ENCODE results near the gene TRPC6.

Gene TRPC6

GRCh38 chr11:101583251-101584128 is at the start of gene TRPC6:
Gene TRPC6 (minus strand): TSS chr11:101584007. CDS start chr11:101583503, 504 bp downstream.
- Histone ChIP-seq H3K9ac (ENCODE audit: low read length in 5 of 5) (peak within 1 kb of the TSS in 2 of 5 donors; percentile 35 to 64), H3K27me3 (ENCODE audit: control insufficient read depth in 5 of 5, insufficient read depth in 4 of 5, low read length in 5 of 5) (peaks cover 8 to 22% (median 14%) of the 10 kb centered on the region in 5 donors), H3K27ac (ENCODE audit: low read depth, low read length) (no peak within 1 kb of the TSS)

DNA sequence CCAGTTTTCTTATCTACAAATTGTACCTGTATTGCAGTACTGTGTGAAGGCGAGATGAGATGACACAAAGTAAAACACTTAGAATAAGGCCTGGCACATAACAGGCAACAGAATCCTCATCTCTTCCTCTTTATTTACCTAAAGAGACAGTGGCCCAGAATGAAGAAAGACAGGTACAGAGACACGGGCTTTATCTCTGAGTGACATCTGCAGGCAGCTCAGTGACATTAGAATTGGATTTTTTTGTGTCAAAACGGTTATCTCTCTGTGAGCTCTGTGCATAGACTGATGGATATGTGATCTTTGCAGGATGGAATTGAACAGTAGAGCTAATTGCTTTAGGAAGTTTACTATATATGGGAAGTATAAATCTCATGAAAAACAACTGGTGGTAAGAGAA is 36.2 kb upstream of the TRPC6 start:
- no peaks in the 10 kb centered on the region for H3K4me1 ChIP-seq (ENCODE audit: control insufficient read depth in 5 of 5, insufficient read depth in 5 of 5, low read length in 5 of 5)
- no peaks in the 10 kb centered on the region for H3K27me3 ChIP-seq (ENCODE audit: control insufficient read depth in 5 of 5, insufficient read depth in 4 of 5, low read length in 5 of 5)
- H3K9ac ChIP-seq (ENCODE audit: low read length in 5 of 5), result no peak overlapping the region
- H3K4me3 ChIP-seq (ENCODE audit: low read depth in 1 of 5, low read length in 5 of 5), result no peak overlapping the region
- no peak overlapping the region for H3K27ac ChIP-seq (ENCODE audit: low read depth, low read length)
- H3K9me3 ChIP-seq (ENCODE audit: control insufficient read depth in 5 of 5, low read length in 5 of 5), result no peaks in the 10 kb centered on the region
- no peaks in the 10 kb centered on the region for H3K36me3 ChIP-seq (ENCODE audit: control insufficient read depth in 5 of 5, insufficient read depth in 5 of 5, low read length in 5 of 5)

More at GRCh38 chr11:101583251-101584128, at the start of gene TRPC6:
- no peaks in the 10 kb centered on the region for H3K36me3 ChIP-seq (ENCODE audit: control insufficient read depth in 5 of 5, insufficient read depth in 5 of 5, low read length in 5 of 5)
- H3K4me1 ChIP-seq (ENCODE audit: control insufficient read depth in 5 of 5, insufficient read depth in 5 of 5, low read length in 5 of 5), result peaks cover 3 to 16% (median 12%) of the 10 kb centered on the region in 5 donors
- H3K9me3 ChIP-seq (ENCODE audit: control insufficient read depth in 5 of 5, low read length in 5 of 5), result peaks cover 0 to 2% (median 0%) of the 10 kb centered on the region in 5 donors
- peak within 1 kb of the TSS; percentile 57 to 65 (median 62) for H3K4me3 ChIP-seq (ENCODE audit: low read depth in 1 of 5, low read length in 5 of 5)

GRCh38 chr11:101618709-101619108 is 34.9 kb upstream of the TRPC6 start:
- H3K9ac ChIP-seq (ENCODE audit: low read length in 5 of 5), result no peak overlapping the region
- H3K9me3 ChIP-seq (ENCODE audit: control insufficient read depth in 5 of 5, low read length in 5 of 5), result no peaks in the 10 kb centered on the region

GRCh38 chr11:101617735-101618332 is 34.0 kb upstream of the TRPC6 start:
- Histone ChIP-seq H3K27ac (ENCODE audit: low read depth, low read length) (no peak overlapping the region), H3K4me3 (ENCODE audit: low read depth in 1 of 5, low read length in 5 of 5) (no peak overlapping the region)

More at GRCh38 chr11:101618709-101619108, 34.9 kb upstream of the TRPC6 start:
- no peak overlapping the region for H3K27ac ChIP-seq (ENCODE audit: low read depth, low read length)
- no peaks in the 10 kb centered on the region for H3K4me1 ChIP-seq (ENCODE audit: control insufficient read depth in 5 of 5, insufficient read depth in 5 of 5, low read length in 5 of 5)
- no peaks in the 10 kb centered on the region for H3K36me3 ChIP-seq (ENCODE audit: control insufficient read depth in 5 of 5, insufficient read depth in 5 of 5, low read length in 5 of 5)
- no peaks in the 10 kb centered on the region for H3K27me3 ChIP-seq (ENCODE audit: control insufficient read depth in 5 of 5, insufficient read depth in 4 of 5, low read length in 5 of 5)
- no peak overlapping the region for H3K4me3 ChIP-seq (ENCODE audit: low read depth in 1 of 5, low read length in 5 of 5)

GRCh38 chr11:101612481-101612880 is 28.7 kb upstream of the TRPC6 start:
- H3K9me3 ChIP-seq (ENCODE audit: control insufficient read depth in 5 of 5, low read length in 5 of 5), result no peaks in the 10 kb centered on the region
- H3K4me3 ChIP-seq (ENCODE audit: low read depth in 1 of 5, low read length in 5 of 5), result no peak overlapping the region
- H3K27me3 ChIP-seq (ENCODE audit: control insufficient read depth in 5 of 5, insufficient read depth in 4 of 5, low read length in 5 of 5), result no peaks in the 10 kb centered on the region
- H3K4me1 ChIP-seq (ENCODE audit: control insufficient read depth in 5 of 5, insufficient read depth in 5 of 5, low read length in 5 of 5), result no peaks in the 10 kb centered on the region
- H3K9ac ChIP-seq (ENCODE audit: low read length in 5 of 5), result no peak overlapping the region
- H3K36me3 ChIP-seq (ENCODE audit: control insufficient read depth in 5 of 5, insufficient read depth in 5 of 5, low read length in 5 of 5), result no peaks in the 10 kb centered on the region
- no peak overlapping the region for H3K27ac ChIP-seq (ENCODE audit: low read depth, low read length)

More at GRCh38 chr11:101617735-101618332, 34.0 kb upstream of the TRPC6 start:
- Histone ChIP-seq H3K9ac (ENCODE audit: low read length in 5 of 5) (no peak overlapping the region), H3K9me3 (ENCODE audit: control insufficient read depth in 5 of 5, low read length in 5 of 5) (no peaks in the 10 kb centered on the region), H3K36me3 (ENCODE audit: control insufficient read depth in 5 of 5, insufficient read depth in 5 of 5, low read length in 5 of 5) (no peaks in the 10 kb centered on the region), H3K4me1 (ENCODE audit: control insufficient read depth in 5 of 5, insufficient read depth in 5 of 5, low read length in 5 of 5) (no peaks in the 10 kb centered on the region), H3K27me3 (ENCODE audit: control insufficient read depth in 5 of 5, insufficient read depth in 4 of 5, low read length in 5 of 5) (no peaks in the 10 kb centered on the region)

- Histone ChIP-seq H3K9ac (ENCODE audit: low read length in 5 of 5) (no peak overlapping the region), H3K4me1 (ENCODE audit: control insufficient read depth in 5 of 5, insufficient read depth in 5 of 5, low read length in 5 of 5) (no peaks in the 10 kb centered on the region), H3K36me3 (ENCODE audit: control insufficient read depth in 5 of 5, insufficient read depth in 5 of 5, low read length in 5 of 5) (no peaks in the 10 kb centered on the region), H3K4me3 (ENCODE audit: low read depth in 1 of 5, low read length in 5 of 5) (no peak overlapping the region), H3K9me3 (ENCODE audit: control insufficient read depth in 5 of 5, low read length in 5 of 5) (no peaks in the 10 kb centered on the region), H3K27me3 (ENCODE audit: control insufficient read depth in 5 of 5, insufficient read depth in 4 of 5, low read length in 5 of 5) (no peaks in the 10 kb centered on the region), H3K27ac (ENCODE audit: low read depth, low read length) (no peak overlapping the region)
Observed at GRCh38 chr11:101600924-101601323, 17.1 kb upstream of the TRPC6 start.

- Histone ChIP-seq H3K4me3 (ENCODE audit: low read depth in 1 of 5, low read length in 5 of 5) (no peak overlapping the region), H3K27ac (ENCODE audit: low read depth, low read length) (no peak overlapping the region), H3K36me3 (ENCODE audit: control insufficient read depth in 5 of 5, insufficient read depth in 5 of 5, low read length in 5 of 5) (no peaks in the 10 kb centered on the region), H3K9me3 (ENCODE audit: control insufficient read depth in 5 of 5, low read length in 5 of 5) (no peaks in the 10 kb centered on the region), H3K4me1 (ENCODE audit: control insufficient read depth in 5 of 5, insufficient read depth in 5 of 5, low read length in 5 of 5) (peaks cover 3 to 16% (median 12%) of the 10 kb centered on the region in 5 donors), H3K9ac (ENCODE audit: low read length in 5 of 5) (no peak overlapping the region), H3K27me3 (ENCODE audit: control insufficient read depth in 5 of 5, insufficient read depth in 4 of 5, low read length in 5 of 5) (peaks cover 5 to 22% (median 11%) of the 10 kb centered on the region in 5 donors)
Observed at GRCh38 chr11:101586965-101587364, 3.2 kb upstream of the TRPC6 start.

DNA sequence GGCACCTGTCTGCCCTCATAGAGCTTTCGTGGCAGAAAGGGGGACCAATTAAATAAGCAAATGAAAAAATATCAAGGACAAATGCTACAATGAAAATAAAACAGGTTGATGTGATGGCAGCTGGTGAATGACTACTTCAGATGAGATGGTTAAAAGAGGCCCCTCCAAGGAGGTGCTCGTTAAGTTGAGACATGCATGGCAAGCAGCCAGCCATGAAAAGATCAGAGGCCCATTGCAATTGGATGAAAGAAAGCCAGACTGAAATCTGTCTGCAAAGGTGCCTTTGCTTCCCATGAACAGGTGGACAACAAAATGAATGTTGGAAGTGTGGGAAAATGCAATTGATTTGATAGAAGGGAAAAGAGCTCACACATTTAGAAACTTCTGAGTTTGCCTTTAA is 848 bp upstream of the TRPC6 start:
- peaks cover 0 to under 1% (median 0%) of the 10 kb centered on the region in 5 donors for H3K9me3 ChIP-seq (ENCODE audit: control insufficient read depth in 5 of 5, low read length in 5 of 5)
- peak overlapping the region in 1 of 5 donors; percentile 64 for H3K9ac ChIP-seq (ENCODE audit: low read length in 5 of 5)
- peaks cover 8 to 22% (median 11%) of the 10 kb centered on the region in 5 donors for H3K27me3 ChIP-seq (ENCODE audit: control insufficient read depth in 5 of 5, insufficient read depth in 4 of 5, low read length in 5 of 5)
- no peak overlapping the region for H3K4me3 ChIP-seq (ENCODE audit: low read depth in 1 of 5, low read length in 5 of 5)
- no peaks in the 10 kb centered on the region for H3K36me3 ChIP-seq (ENCODE audit: control insufficient read depth in 5 of 5, insufficient read depth in 5 of 5, low read length in 5 of 5)
- H3K27ac ChIP-seq (ENCODE audit: low read depth, low read length), result no peak overlapping the region
- H3K4me1 ChIP-seq (ENCODE audit: control insufficient read depth in 5 of 5, insufficient read depth in 5 of 5, low read length in 5 of 5), result peaks cover 3 to 16% (median 12%) of the 10 kb centered on the region in 5 donors

- no peak overlapping the region for H3K27ac ChIP-seq (ENCODE audit: low read depth, low read length)
- H3K9me3 ChIP-seq (ENCODE audit: control insufficient read depth in 5 of 5, low read length in 5 of 5), result peaks cover 0 to 2% (median 0%) of the 10 kb centered on the region in 5 donors
- no peaks in the 10 kb centered on the region for H3K36me3 ChIP-seq (ENCODE audit: control insufficient read depth in 5 of 5, insufficient read depth in 5 of 5, low read length in 5 of 5)
- H3K4me1 ChIP-seq (ENCODE audit: control insufficient read depth in 5 of 5, insufficient read depth in 5 of 5, low read length in 5 of 5), result peaks cover 3 to 16% (median 12%) of the 10 kb centered on the region in 5 donors
- peak overlapping the region in 4 of 5 donors; percentile 57 to 65 (median 60) for H3K4me3 ChIP-seq (ENCODE audit: low read depth in 1 of 5, low read length in 5 of 5)
- H3K9ac ChIP-seq (ENCODE audit: low read length in 5 of 5), result no peak overlapping the region
- peaks cover 8 to 22% (median 14%) of the 10 kb centered on the region in 5 donors for H3K27me3 ChIP-seq (ENCODE audit: control insufficient read depth in 5 of 5, insufficient read depth in 4 of 5, low read length in 5 of 5)
Observed at GRCh38 chr11:101584129-101584515, 315 bp upstream of the TRPC6 start.

DNA sequence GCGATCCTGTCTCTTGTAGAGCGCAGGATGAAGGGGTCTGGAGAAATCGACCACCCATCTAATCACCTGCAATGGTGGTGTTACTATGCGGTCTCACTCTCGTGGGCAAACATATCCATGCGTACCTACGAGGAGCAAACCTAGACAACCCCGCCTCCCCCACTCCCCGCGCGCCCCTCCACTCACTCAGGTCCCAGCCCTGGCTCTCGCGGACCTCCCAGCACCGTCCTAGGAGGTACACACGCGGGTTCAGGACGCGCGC is 887 bp downstream of the TRPC6 start:
- Histone ChIP-seq H3K27ac (ENCODE audit: low read depth, low read length) (no peak overlapping the region), H3K27me3 (ENCODE audit: control insufficient read depth in 5 of 5, insufficient read depth in 4 of 5, low read length in 5 of 5) (peaks cover 8 to 22% (median 14%) of the 10 kb centered on the region in 5 donors), H3K9me3 (ENCODE audit: control insufficient read depth in 5 of 5, low read length in 5 of 5) (peaks cover 0 to 2% (median 0%) of the 10 kb centered on the region in 5 donors), H3K4me3 (ENCODE audit: low read depth in 1 of 5, low read length in 5 of 5) (peak overlapping the region; percentile 57 to 65 (median 62)), H3K4me1 (ENCODE audit: control insufficient read depth in 5 of 5, insufficient read depth in 5 of 5, low read length in 5 of 5) (peaks cover 3 to 16% (median 12%) of the 10 kb centered on the region in 5 donors), H3K9ac (ENCODE audit: low read length in 5 of 5) (peak overlapping the region in 1 of 5 donors; percentile 35), H3K36me3 (ENCODE audit: control insufficient read depth in 5 of 5, insufficient read depth in 5 of 5, low read length in 5 of 5) (no peaks in the 10 kb centered on the region)
